SK-N-SH (cell line): ENCODE results near the gene TMED6.

Experiments
- GABPA ChIP-seq: IDR thresholded peaks from 2 replicates; pipeline ENCODE4 v1.4.0; 2012; ENCODE audit warnings: low read depth, mild to moderate bottlenecking
- RAD21 ChIP-seq: IDR thresholded peaks from 2 replicates; pipeline ENCODE4 v1.6.1; 2012; ENCODE audit warnings: mild to moderate bottlenecking, low read length
- USF2 ChIP-seq: fragments of 150-350 bp; IDR thresholded peaks from 2 replicates; pipeline ENCODE4 v1.6.1; 2017; ENCODE audit warnings: antibody characterized with exemption, low read length, low read depth, borderline replicate concordance
- TF ChIP-seq, protein P1 (sequence below): IDR thresholded peaks from 2 replicates; pipeline ENCODE4 v1.4.0; 2012; ENCODE audit warnings: low read depth, borderline replicate concordance

GRCh38 chr16:69307091-69307490, 44.5 kb downstream of the TMED6 start:
- TF ChIP-seq, protein P1, sequence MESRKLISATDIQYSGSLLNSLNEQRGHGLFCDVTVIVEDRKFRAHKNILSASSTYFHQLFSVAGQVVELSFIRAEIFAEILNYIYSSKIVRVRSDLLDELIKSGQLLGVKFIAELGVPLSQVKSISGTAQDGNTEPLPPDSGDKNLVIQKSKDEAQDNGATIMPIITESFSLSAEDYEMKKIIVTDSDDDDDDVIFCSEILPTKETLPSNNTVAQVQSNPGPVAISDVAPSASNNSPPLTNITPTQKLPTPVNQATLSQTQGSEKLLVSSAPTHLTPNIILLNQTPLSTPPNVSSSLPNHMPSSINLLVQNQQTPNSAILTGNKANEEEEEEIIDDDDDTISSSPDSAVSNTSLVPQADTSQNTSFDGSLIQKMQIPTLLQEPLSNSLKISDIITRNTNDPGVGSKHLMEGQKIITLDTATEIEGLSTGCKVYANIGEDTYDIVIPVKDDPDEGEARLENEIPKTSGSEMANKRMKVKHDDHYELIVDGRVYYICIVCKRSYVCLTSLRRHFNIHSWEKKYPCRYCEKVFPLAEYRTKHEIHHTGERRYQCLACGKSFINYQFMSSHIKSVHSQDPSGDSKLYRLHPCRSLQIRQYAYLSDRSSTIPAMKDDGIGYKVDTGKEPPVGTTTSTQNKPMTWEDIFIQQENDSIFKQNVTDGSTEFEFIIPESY: no peak
- TF ChIP-seq GABPA (no peak), USF2 (no peak), RAD21 (no peak)
